VCaP (cell line): ENCODE measurements around the gene THOC2.
"Not testable (repeated sequence)": the region's sequence is repeated elsewhere in the genome, so short reads cannot be mapped to it uniquely, and the experiment has no call there.

Experiments
- H3K27ac ChIP-seq: fragments of 450-650 bp; 2 replicates; pipeline ENCODE4 v1.5.1; 2017
- TF ChIP-seq, protein P1 (sequence below): fragments of 450-650 bp; conservative IDR thresholded peaks from 2 replicates; pipeline ENCODE4 v1.5.1; 2017; ENCODE audit warnings: mild to moderate bottlenecking, moderate library complexity

THOC2 gene

DNA sequence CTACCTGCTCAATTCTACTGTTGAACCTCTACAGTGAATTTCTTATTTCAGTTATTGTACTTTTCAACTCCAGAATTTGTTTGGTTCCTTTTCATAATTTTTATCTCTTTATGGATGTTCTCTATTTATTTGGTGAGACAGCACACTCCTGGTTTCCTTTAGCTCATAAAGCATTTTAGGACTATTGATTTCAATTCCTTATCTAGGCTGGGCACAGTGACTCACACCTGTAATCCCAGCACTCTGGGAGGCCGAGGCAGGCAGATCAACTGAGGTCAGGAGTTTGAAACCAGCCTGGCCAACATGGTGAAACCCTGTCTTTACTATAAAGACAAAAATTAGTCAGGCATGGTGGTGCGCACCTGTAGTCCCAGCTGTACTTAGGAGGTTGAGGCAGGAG, 57.7 kb downstream of the THOC2 start:
- TF ChIP-seq, protein P1, sequence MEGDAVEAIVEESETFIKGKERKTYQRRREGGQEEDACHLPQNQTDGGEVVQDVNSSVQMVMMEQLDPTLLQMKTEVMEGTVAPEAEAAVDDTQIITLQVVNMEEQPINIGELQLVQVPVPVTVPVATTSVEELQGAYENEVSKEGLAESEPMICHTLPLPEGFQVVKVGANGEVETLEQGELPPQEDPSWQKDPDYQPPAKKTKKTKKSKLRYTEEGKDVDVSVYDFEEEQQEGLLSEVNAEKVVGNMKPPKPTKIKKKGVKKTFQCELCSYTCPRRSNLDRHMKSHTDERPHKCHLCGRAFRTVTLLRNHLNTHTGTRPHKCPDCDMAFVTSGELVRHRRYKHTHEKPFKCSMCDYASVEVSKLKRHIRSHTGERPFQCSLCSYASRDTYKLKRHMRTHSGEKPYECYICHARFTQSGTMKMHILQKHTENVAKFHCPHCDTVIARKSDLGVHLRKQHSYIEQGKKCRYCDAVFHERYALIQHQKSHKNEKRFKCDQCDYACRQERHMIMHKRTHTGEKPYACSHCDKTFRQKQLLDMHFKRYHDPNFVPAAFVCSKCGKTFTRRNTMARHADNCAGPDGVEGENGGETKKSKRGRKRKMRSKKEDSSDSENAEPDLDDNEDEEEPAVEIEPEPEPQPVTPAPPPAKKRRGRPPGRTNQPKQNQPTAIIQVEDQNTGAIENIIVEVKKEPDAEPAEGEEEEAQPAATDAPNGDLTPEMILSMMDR, result no peak
- H3K27ac ChIP-seq, result no peak overlapping the region

DNA sequence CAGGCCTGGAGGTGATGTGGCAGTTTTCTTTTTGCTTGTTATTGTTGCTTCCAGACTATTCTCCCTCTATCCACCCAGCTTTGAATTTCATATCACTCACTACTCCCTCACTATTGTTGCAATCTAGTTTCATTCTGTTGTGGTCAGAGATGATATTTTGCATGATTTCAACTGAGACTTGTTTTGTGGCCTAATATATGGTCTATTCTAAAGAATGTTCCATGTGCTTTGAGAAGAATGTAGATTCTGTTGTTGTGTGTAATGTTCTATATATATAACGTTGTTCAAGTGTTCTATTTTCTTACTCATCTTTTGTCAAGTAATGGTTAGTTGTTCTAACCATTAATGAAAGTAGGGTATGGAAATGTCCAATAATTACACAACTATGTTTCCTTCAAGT, 59.0 kb downstream of the THOC2 start:
- TF ChIP-seq, protein P1, result no peak
- no peak overlapping the region for H3K27ac ChIP-seq

DNA sequence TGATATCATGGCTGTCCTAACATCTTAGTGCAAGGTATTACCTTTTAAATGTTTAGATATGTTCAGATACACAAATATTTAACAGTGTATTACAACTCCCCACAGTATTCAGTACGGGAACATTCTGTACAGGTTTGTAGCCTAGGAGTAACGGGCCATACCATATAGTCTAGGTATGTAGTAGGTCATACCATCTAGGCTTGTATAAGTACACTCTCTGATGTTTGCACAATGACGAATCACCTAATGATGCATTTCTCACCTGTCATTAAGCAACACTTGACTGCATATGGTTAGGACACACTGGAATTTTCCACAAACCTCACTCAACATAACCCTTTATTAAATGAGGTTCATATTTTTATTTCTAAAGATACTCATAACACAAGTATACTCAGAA, 67.7 kb downstream of the THOC2 start:
- TF ChIP-seq, protein P1, result no peak
- H3K27ac ChIP-seq, result no peak overlapping the region

DNA sequence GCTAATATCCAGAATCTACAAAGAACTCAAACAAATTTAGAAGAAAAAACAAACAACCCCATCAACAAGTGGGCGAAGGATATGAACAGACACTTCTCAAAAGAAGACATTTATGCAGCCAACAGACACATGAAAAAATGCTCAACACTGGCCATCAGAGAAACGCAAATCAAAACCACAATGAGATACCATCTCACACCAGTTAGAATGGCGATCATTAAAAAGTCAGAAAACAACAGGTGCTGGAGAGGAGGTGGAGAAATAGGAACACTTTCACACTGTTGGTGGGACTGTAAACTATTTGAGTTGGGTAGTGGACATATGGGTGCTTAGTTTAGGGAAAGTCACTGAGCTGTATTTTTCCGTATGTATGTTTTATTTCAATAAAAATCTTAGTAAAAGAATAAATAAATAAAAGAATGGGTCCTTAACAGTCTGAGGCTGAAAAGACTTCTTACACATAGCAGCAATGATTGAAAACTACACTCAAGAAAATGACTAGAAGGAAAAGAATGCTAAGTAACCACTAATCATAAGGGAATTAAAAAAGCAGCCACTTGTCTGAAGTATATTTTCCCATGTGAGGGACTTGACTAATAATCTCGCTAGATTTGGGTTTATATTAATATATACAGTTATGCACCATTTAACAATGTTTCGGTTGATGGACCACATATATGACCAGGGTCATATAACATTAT, 68.2 kb downstream of the THOC2 start:
- not testable (repeated sequence) for H3K27ac ChIP-seq

DNA sequence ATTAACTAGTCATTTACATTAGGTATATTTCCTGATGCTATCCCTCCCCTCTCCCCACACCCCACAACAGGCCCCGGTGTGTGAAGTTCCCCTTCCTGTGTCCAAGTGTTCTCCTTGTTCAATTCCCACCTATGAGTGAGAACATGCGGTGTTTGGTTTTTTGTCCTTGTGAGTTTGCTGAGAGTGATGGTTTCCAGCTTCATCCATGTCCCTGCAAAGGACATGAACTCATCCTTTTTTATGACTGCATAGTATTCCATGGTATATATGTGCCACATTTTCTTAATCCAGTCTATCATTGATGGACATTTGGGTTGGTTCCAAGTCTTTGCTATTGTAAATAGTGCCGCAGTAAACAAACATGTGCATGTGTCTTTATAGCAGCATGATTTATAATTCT, 69.1 kb downstream of the THOC2 start:
- H3K27ac ChIP-seq, result not testable (repeated sequence)

DNA sequence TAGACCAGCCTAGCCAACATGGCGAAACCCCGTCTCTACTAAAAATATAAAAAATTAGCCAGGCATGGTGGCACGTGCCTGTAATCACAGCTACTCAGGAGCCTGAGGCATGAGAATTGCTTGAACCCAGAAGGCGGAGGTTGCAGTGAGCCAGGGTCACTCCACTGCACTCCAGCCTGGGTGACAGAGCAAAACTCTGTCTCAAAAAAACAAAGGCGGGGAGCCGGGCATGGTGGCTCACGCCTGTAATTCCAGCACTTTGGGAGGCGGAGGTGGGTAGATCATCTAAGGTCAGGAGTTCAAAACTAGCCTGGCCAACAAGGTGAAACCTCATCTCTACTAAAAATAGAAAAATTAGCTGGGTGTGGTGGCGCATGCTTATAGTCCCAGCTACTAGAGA, 76.3 kb downstream of the THOC2 start:
- H3K27ac ChIP-seq, result not testable (repeated sequence)

DNA sequence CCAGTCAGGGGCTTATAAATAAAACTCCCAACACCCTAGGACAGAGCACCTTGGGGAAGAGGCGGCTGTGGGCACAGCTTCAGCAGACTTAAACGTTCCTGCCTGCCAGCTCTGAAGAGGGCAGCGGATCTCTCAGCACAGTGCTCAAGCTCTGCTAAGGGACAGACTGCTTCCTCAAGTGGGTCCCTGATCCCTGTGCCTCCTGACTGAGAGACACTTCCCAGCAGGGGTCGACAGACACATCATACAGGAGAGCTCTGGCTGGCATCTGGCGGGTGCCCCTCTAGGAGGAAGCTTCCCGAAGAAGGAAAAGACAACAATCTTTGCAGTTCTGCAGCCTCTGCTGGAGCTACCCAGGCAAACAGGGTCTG, 84.1 kb downstream of the THOC2 start:
- H3K27ac ChIP-seq, result not testable (repeated sequence)

DNA sequence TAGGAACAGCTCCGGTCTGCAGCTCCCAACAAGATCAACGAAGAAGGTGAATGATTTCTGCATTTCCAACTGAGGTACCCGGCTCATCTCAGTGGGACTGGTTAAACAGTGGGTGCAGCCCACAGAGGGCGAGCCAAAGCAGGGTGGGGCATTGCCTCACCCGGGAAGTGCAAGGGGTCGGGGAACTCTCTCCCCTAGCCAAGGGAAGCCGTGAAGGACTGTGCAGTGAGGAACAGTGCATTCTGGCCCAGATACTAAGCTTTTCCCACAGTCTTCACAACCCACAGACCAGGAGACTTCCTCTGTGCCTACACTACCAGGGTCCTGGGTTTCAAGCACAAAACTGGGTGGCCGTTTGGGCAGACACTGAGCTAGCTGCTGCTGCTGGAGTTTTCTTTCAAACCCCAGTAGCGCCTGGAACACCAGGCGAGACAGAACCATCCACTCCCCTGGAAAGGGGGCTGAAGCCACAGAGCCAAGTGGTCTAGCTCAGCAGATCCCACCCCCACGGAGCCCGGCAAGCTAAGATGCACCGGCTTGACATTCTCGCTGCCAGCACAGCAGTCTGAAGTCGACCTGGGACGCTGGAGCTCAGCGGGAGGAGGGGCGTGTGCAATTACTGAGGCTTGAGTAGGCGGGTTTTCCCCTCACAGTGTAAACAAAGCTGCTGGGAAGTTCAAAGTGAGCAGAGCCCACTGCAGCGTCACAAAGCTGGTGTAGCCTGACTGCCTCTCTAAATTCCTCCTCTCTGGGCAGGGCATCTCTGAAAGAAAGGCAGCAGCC, 84.6 kb downstream of the THOC2 start:
- TF ChIP-seq, protein P1, result no peak
- no peak overlapping the region for H3K27ac ChIP-seq

DNA sequence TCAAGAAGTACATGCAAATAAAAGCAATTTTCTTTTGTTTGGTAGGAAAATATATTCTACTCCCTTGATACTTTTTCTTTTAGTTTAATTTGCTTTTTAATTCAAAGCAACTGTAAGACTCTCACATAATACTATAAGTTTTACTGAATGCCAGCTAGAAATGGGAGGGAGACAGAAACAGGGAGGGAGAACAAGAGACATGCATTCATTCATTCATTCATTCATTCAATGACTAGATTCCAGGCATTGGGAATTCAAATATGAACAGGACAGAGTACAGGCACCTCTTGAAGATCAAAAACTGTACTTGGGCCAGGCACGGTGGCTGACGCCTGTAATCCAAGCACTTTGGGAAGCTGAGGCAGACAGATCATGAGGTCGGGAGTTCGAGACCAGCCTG, 85.6 kb downstream of the THOC2 start:
- TF ChIP-seq, protein P1, result no peak
- no peak overlapping the region for H3K27ac ChIP-seq

DNA sequence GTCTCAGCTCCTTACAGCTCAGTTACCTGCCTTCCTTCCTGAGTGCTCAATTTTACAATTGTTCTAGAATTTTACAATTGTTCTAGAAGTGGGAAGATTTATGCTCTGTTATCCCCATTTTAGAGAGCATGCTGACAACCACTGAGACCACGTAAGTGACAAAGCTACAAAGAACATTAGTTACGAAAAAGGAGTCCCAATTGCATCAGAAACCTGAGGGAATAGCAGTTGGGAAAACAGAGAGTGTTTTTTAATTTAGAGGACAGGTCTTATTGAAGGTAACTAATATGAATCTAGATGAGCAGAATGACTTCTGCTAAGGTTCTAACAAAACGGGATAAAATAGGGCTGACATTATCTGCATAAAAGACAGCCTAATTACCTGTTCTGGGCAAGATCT, 103.3 kb downstream of the THOC2 start:
- TF ChIP-seq, protein P1, result no peak
- no peak overlapping the region for H3K27ac ChIP-seq
